Endometrial microvascular endothelial cells (primary cell): ENCODE results near the gene GPR137B. TPM values are rescaled to one million over a fixed set of nuclear protein-coding genes. Genes with fewer than 3 reads are reported as not detected.

Experiments used
- in situ Hi-C: cut with HindIII; loops from 2 replicates; pipeline ENCODE4 v1.10.0; 2017; ENCODE audit warnings: low sequenced_read_pairs, low pct_unique_long_range_greater_than_20kb; ENCODE audit errors: inconsistent ontology term
- total RNA-seq: library from RNA; depleted of rRNA; stranded (reverse); fragments of >200 nt; gene quantifications from one replicate; pipeline ENCODE4 v1.2.3, GENCODE V29; 2015; ENCODE audit errors: inconsistent ontology term

The GPR137B gene
- total RNA-seq, 1 donor from 2014 or later = 3.2 TPM

GRCh38 chr1:236112332-236112627, 30.1 kb upstream of the GPR137B start:
- in situ Hi-C loops = no loop called here

- in situ Hi-C loops = no loop called here
Observed at GRCh38 chr1:236113324-236114032, 28.9 kb upstream of the GPR137B start.

DNA sequence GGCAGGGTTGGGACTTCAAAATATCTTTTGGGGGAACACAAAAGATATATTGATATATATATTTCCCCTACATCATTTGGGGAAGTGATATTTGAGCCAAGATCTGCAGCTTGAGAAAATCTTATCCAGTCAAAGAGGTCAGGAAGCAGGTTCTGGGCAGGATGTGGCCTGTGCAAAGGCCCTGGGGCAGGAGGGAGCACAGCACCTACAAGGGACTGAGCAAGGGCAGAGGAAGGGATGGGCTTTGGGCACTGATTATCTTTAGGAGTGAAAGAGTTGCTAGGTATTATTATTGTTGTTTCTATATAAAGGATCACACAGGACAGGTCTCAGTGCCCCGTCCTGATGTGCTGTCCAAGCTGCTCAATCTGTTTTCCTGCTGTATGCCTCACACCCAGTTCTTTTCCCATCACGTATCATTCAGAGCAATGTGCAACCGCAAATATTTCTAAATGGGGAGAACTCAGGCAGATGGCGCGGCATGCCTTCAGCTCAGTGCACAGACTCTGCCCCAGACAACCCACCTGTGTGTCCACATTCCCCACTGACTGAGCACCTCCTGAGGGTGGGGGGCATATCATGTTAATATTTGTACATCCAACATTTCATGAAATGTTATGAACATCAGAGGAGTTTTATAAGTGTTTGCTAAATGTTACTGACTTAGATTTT, 28.1 kb upstream of the GPR137B start:
- in situ Hi-C loops = no loop called here

- in situ Hi-C loops = no loop called here
Observed at GRCh38 chr1:236117710-236118109, 24.6 kb upstream of the GPR137B start.

GRCh38 chr1:236119943-236120484, 22.3 kb upstream of the GPR137B start:
- in situ Hi-C loops = no loop called here

DNA sequence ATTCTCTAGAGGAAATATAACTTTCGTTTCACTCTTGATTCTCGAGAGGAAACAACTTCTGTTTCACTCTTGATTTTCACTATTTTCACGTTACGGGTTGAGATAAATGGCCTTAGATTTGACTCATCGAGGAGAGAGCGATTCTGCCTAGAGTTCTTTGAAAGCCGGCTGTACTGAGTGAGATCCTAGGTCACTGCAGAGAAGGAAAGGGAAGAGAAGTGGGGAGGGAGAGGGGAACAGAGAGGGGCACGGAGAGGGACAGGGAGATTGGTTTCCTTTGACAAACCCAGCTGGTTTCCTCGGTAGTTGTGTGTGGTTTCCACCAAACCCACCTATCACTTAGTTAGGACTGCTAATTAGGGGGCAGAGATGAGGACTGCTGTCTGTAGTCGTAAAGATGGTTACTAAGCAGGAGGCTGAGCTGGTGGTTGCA, 21.6 kb upstream of the GPR137B start:
- in situ Hi-C loops = no loop called here

- in situ Hi-C loops = no loop called here
Observed at GRCh38 chr1:236122176-236122575, 20.2 kb upstream of the GPR137B start.

DNA sequence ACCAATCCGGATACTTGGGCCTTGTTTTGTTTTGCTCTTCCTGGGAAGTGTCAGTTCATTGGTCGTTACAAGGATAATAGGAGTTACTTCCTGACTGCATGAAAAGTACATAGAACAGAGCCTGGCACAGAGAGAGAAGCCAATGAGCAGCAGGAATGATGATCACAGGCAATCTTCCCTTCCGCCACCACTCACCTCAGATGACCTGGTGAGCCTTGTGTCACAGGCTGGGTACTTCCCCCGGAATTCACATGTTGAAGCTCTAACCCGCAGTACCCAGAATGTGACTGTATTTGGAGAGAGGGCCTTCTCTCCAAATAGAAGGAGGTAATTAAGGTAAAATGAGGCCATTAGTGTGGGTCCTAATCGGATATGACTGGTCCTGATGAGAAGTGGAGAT, 18.8 kb upstream of the GPR137B start:
- in situ Hi-C loops = no loop called here

GRCh38 chr1:236124965-236125364, 17.4 kb upstream of the GPR137B start:
- in situ Hi-C loops = loop anchor here (25.0 kb wide), 1 partner anchor 362 kb away; no protein-coding TSS in a partner anchor

DNA sequence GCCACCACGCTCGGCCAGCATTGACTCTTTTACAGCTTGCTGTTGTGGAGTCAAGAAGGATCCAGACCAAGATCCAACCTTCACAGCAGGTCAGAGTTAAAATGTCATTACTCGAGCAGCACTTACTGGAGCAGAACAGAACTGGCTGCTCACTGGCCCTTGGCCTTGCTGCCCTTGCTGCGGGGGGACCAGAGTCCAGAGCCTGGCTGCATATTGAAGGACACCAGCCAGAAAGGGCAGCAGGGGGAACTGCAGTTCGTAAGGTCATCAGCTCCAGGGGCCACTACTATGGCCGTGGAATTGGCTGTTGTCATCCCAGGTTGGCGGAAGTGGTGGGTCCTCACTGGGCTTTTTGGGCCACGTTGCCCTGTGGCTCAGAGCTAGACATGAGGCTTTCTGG, 15.3 kb upstream of the GPR137B start:
- in situ Hi-C loops = loop anchor here (25.0 kb wide), 1 partner anchor 360 kb away; no protein-coding TSS in a partner anchor

- in situ Hi-C loops = loop anchor here (25.0 kb wide), 1 partner anchor 359 kb away; no protein-coding TSS in a partner anchor
Observed at GRCh38 chr1:236128646-236129178, 13.6 kb upstream of the GPR137B start.

- in situ Hi-C loops = loop anchor here (25.0 kb wide), 1 partner anchor 358 kb away; no protein-coding TSS in a partner anchor
Observed at GRCh38 chr1:236129306-236129705, 13.0 kb upstream of the GPR137B start.

GRCh38 chr1:236130372-236130771, 12.0 kb upstream of the GPR137B start:
- in situ Hi-C loops = loop anchor here (25.0 kb wide), 1 partner anchor 357 kb away; no protein-coding TSS in a partner anchor

DNA sequence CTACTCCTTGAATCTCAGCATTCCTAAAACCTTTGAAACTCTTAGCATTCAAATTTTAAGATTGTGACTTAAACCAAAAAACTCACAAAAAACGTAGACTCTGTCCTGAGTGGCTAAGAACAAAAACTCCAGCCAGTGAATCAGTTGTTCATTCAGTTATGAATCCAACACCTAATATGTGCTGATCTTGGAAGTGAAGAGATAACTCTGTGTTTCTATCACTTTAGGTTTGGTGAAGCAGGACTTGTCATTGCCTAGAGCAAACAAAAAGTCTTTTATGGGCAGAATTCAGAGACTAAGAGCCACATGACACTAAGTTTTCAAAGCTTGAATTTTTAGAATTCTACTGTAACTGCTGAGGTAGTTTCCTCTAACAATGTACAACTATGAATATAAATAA, 10.4 kb upstream of the GPR137B start:
- in situ Hi-C loops = loop anchor here (25.0 kb wide), 1 partner anchor 355 kb away; no protein-coding TSS in a partner anchor

- in situ Hi-C loops = loop anchor here (25.0 kb wide), 1 partner anchor 355 kb away; no protein-coding TSS in a partner anchor
Observed at GRCh38 chr1:236132420-236133046, 9.8 kb upstream of the GPR137B start.

- in situ Hi-C loops = loop anchor here (25.0 kb wide), 1 partner anchor 354 kb away; no protein-coding TSS in a partner anchor
Observed at GRCh38 chr1:236133339-236133738, 9.0 kb upstream of the GPR137B start.

GRCh38 chr1:236133802-236134201, 8.5 kb upstream of the GPR137B start:
- in situ Hi-C loops = loop anchor here (25.0 kb wide), 1 partner anchor 353 kb away; no protein-coding TSS in a partner anchor

DNA sequence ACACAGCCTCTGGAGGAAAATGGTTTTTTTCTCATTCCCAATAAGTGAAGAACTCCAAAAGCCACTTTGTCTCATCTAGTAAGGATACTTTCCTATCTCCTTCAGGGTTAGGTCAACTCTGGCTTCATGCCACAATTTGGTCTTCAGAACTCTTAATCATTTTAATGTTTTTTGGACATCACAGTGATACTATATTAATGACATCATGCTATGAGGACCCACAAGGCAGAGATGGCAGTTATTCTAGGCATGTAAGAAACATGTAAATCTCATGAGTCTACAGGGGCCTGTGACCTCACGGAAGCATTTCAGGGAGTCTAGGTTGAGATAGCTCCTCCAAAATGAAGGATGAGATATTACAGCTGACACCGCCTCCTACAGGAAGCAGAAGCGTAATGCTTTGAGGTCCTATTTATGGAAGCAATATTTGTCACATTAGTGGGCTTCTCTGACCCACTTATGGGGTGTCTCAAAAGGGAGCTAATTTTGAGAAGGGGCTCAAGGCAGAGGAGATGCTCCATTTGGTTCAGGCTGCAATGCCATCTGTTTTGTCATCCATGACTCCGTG, 5.0 kb upstream of the GPR137B start:
- in situ Hi-C loops = loop anchor here (25.0 kb wide), 1 partner anchor 350 kb away; no protein-coding TSS in a partner anchor

- in situ Hi-C loops = loop anchor here (25.0 kb wide), 1 partner anchor 348 kb away; no protein-coding TSS in a partner anchor
Observed at GRCh38 chr1:236139495-236139894, 2.8 kb upstream of the GPR137B start.
